NCI-H2227 (cell line): ENCODE measurements around the gene KDM1A.

ENCODE experiments used
- DNase-seq: peaks from one replicate; lab custom pipeline; 2025; ENCODE audit not compliant: unreplicated experiment; lab: John Stamatoyannopoulos, UW

Gene KDM1A

DNA sequence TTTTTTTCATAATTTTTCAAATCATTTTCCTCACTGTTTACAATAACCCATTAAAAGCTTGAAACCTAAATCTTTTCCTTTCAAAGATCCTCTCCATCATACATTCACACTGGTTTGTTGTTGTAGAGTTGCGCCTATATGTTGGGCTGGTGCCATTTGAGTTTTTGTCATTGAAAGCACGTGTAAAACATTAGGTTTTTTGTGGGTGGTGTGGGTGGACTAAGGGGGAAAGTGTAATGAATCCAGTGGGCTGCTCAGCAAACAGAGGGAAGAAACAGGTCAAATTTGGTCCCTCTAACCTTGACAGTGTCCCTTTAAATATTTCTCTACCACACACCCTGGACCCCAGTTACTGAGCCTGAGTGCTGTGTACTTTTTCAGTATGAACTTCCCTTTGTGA lies 46.8 kb downstream of the KDM1A start:
- no peak for DNase-seq

DNA sequence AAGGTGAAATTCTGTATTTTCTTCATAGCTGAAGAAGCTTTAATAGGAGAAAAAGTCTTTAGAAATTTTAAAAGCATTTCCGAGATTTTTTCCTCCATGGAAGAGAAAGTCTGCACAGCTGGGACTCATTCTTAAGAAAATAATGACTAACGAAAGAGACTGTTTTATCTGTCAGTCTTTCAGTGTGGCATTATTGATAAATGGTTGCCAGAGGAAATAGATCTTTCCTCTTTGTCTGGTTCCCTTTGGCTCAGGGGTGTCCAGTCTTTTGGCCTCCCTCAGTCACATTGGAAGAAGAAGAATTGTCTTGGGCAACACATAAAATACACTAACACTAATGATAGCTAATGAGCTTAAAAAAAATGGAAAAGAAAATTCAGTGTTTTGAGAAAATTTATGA lies 49.9 kb downstream of the KDM1A start:
- no peak for DNase-seq

DNA sequence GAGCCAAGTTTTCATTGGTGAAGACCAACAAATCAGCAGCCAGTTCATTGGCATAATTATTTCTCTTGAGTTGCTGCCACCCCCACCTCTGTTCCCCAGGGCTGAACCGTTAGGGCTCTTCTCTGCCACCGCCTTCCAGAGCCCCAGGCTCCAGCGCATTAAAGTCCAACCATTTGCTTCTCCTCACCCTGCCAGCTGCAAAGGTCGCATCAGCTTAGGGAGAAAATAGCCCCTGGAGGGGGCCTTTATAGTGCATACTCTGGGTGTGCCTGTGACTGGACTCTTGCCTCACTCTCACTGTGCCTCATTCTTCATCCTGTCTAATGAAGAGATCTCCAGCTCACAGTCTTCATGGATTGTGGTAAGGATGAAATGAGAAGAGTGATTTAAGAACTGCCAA lies 50.4 kb downstream of the KDM1A start:
- no peak for DNase-seq

DNA sequence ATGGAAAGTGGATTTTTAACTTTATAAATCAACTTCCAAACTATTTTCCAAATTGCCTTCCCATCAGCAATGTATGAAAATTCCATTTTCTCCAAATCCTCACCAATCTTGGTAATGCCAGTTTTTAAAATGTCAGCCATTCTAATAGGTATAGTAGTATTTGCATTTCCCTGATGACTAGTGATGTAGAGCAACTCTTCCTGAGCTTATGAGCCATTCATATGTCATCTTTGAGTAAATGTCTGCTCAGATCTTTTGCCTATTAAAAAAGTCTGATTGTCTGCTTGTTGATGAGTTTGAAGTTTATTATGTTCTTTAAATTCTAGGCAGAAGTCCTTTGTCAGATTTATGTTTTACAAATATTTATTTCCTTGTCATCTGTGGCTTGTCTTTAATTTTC lies 54.7 kb downstream of the KDM1A start:
- DNase-seq: no peak

DNA sequence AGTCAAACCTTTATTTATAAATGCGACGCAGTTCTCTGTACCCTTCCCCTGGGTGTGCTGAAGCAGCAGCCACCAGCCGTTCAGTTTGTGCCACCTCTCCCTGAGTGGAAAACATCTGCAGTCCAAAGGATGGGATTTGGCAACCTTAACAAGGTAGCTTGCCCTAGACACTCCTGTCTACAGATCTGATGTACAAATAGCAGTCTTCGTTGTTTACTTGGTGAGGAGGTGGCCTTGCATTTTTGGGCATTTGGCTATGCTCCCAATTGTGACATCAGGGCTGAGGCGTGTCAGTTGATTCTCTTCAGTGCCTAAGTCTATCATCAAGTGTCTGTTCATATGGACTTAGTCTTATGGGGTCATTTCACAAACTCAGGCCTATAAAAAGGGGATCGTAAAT lies 59.8 kb downstream of the KDM1A start:
- no peak for DNase-seq

DNA sequence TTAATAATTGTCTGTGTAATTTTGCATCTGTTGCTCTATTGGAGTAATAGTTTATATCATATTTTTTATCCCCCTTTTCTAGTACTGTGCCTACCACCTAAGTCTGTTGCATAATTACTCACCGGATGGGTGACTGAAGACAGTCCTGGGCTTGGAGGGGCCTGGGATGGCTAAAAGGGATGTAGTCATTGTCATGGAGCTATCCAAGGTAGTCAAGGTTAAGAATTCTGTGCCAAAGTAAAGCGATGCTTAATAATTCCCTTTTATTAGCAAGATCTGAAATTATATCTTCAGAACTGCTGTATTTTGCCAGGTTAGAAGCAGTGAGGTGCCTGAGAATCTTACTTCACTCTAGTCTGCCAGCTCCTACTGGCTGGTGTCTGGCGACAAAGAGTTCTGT lies 61.6 kb downstream of the KDM1A start:
- DNase-seq: no peak

DNA sequence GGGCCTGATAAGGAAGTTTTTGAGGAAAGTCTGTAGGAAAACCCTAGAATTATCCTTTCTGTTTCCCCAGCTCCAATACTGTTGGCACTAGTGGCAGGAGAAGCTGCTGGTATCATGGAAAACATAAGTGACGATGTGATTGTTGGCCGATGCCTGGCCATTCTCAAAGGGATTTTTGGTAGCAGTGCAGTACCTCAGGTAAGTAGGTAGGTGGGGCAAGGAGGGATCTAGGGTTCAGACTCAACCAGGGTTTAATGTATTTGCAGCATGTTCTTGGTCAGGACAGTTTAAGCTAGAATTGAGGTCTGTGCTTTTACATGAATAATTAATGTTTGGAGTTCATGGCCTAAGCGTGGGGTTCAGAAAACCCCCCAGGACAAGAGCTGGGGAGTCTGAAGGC lies 62.1 kb downstream of the KDM1A start:
- DNase-seq: no peak

DNA sequence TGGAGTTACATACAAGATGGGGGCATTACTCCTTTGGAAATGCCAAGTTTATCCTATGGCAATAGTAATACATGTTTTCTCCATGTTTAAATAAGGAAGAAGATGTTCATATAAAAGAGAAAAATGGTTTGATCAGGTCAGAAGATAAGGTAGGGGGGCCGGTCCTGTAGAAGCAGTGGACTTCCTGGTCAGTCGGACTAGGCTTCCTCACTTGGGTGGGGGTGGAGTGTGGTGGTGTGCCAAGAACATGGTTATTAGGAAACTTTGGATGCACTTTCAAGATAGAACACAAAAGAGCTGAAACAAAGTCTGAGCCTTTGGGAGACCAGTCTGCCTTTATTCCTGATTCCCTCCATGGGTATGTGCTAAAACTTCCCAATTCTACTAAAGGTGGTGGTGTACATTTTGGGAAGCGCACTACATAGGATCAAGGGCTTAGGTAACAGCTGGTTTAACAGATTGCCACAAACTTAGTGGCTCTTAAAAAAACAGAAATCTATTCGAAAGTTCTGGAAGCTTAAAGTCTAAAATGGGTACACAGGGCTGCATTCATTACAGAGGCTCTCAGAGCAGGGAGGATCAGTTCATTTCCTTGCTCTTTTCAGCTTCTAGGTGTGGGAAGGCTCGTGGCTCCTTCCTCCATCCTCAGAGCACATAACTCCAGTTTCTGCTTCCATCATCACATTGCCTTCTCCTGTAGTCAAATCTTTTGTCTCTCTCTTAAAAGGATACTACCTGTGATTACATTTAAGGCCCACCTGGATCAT lies 64.6 kb downstream of the KDM1A start:
- DNase-seq: no peak

DNA sequence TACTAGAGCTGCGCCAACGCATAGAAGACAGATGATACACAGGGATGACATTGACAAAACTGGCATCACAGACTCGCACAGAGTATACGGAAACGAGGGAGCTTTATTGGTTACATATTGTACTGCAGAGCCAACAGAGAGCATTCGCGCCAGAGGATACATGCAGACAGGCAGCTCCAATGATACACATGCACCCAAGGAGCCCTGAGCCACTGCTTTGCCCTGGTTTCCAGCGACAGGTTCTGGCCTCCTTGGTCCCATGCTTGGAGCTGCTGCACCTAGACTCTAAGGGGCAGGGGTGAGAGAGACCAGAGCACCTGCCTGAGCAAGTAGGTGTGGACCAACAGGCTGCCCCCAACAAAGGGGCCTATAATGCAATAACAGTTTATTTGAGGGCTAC lies 65.6 kb downstream of the KDM1A start:
- no peak for DNase-seq

DNA sequence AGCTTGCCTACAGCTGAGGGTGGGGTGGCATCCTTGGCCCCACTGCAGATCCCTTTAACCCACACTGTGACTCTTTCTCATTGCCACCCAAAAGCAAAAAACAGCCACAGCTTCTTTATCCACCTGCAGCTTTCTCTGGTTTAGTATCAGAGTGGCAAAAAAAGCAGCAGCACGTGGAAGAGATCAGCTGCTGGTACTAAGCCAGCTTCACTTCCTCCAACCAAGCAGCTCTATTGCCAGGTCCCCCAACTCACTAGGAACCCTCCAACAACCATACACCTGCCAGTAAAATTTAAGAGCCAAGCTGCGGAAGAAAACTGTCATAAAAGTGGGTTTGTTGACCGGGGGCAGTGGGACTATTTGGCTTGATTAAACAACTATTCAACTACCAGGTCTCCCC lies 66.4 kb downstream of the KDM1A start:
- no peak for DNase-seq

DNA sequence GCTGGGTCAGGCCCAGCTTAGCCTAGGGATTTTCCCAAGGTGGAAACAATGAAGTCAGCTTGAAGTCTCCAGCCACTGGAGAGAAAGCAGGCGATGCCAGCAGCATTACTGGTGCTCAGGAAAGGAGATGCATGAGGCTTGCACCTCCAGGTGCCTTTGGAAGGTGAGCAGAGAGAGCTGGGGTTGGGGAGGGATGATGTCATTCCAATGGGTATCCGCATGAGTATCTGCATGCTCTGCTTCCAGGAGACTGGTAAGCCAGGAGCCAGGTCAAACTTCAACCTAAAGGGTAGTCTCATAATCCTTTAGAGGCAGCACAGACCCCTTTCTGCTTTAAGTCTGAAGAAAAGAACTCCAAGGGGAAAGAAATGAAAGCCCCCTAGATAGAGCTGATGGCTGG lies 68.8 kb downstream of the KDM1A start:
- DNase-seq: no peak

DNA sequence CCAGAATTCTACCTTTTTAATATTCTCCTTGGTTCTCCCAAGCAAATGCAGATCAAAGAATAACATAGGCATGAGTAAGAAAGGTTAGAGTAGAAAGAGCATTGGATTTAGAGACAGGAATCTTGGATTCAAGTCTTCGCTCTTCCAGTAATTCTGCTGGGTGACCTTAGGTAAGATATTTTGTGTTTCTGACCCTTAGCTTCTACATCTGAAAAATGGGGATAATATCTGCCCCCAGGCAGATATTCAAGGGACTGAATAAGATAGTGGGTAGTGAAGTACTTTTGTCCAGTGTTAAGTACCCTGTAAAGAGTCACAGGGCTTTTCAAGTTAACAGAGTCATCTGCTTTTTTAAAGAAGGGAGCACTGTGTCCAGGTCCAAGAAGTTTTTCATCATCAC lies 70.8 kb downstream of the KDM1A start:
- no peak for DNase-seq

DNA sequence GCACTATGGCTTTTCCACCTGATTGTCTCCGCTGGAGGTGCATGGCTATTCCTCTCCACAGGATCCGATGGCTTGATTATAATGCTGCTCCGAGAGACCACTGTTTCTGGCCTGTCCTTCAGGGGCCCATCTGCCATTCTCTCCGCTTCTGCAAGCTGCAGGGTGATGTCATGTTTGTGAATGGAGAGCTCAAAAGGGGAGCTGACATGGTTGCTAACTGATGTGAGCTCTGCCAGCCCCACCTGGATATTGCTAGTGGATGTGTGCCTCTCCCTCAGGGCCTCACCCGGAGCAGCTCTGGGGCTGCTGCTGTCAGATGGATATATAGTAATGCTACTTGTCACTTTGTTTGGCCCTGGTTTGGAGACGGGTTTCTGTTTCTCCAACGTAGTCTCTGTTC lies 72.3 kb downstream of the KDM1A start:
- no peak for DNase-seq

DNA sequence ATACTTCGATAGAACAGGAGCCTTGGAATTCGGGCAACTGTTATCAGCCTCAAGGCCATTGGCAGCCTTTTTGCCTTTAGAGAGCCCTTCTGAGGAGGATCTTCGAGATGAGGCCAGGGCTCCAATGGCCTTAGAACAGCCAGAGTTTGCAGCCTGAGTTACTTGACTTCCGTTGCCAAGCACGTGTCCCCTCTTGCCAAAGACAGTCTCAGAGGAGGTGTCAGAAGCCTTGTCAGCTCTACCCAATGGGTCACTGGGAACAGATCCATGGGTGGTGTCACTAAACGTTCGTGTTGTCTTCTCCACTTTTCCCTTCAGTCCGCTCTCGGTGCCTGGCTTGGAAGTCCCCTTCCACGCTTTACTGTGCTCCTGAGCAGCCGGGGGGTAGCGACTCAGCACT lies 73.2 kb downstream of the KDM1A start:
- no peak for DNase-seq

DNA sequence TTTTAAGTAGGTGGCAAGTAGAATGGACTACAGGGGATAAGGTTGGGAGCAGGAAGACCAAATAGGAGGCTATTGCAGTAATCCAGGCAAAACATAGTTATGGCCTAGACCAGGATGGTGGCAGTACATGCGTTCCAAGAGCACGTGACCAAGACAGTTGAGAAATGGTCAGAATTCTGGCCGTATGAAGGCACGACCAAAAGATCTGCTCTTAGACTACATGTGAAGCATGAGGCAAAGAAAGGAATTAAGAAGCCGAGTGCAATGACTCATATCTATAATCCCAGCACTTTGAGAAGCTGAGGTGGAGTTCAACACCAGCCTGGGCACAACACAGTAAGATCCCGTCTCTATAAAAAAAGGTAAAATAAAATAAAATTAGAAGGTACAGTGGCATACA lies 78.0 kb downstream of the KDM1A start:
- DNase-seq: no peak

DNA sequence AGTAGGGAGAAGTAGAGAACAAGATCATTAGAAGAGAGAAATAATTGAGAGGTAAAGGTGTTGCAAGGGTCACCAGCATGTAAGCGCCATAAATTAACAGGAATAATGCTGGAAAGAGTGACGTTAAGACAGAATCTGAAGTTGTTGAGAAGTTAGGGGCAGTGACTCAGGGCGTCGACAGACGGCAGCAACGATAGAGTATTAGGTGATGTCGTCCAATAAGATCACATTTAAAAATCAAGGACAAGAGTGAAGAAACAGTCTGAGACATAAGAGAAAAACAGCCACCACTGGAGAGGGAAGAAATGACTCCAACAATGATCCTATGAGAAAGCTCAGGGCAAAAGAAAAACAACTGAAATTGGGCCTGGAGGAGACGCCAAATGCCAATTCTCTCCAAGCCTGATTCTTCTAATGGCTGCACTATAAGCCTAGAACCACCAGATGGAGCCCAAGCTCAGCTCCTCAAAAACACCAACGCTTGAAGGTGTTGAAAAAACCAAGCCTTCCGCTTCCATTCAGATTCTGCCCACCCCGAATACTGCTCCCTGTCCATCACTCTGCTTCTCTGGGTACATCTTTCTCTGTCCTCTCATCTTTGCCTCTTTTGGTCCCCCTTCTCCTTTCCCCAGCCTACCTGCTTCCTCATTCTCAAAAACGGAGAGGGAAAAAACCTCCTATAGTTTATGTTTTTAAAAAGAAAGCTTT lies 79.3 kb downstream of the KDM1A start:
- DNase-seq: peak; percentile 84

DNA sequence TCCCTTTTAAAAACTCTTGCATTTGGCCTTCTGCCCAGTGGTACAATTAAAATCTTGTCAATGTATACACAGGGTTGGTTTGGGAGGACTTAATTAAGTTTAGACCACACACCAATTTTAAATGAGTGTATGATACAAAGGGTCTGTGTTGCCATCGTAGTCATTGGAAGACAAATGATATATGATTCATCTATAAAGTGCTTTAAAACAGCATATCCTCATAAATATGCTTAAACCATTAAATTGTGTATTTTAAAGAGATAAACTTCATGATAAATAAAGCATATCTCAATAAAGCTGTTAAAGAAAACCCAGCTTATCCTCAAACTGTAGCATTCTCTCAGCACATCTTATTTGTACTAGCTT lies 79.9 kb downstream of the KDM1A start:
- DNase-seq: no peak

DNA sequence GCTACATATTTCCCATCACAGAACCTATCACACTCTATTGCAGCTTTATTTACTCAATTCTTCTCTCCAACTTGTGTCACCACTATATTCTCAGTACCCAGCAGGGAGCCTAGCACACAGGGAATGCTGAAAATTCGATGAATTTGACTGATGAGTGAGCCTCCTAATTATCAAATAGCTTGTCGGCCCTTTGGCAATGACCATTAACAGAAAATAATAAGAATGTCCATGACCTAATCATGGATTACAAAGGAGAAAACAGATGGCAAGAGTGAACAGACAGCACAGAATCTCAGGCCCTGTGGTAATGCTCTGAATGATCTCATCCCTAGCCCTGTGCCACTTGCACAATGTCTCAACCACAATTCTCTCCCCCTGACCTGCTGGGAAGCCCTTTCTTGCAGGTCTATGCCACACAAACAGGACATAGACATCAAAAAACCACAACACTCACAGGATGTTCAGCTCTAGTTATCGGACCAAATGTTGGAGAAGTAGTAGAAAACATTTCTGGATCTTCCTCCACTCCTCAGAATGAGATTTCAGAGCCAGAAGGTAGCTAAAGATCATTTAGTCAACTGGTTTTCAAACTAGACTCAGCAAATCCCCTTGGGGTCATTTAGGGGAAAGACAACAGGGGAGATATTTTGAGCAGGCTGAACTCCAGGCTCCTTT lies 80.9 kb downstream of the KDM1A start:
- DNase-seq: no peak

DNA sequence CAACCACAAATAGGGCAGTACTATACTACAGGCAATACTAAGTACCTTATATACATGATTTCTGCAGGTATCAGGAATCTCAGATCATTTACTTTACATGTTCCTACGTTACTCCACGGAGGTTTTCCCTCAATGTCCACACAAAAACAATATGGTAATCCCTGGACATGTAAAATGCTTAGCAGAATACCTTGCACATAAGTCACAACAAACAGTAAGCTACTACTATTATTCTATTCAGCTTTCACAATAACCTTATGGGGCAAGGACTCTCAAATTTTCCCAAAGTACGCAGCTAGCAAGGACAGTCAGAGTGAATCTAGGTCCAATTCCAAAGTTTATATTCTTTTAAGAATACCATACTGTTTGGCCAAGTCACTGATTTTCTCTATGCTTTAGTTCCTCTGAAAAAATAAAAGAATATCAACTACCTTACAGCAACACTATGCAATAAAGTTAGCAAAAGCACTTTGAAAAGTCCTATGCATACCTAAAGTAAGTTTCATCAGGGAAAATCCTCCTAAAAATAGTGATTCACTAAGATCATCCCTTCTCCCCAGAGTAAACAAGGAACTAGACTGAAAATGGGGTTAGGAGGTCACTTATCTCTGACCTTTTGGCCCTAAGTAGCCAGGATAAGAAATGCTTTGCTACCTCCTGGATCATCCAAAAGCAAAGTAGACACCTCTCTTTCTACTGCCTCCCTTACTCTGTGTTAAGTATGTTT lies 82.0 kb downstream of the KDM1A start:
- no peak for DNase-seq

DNA sequence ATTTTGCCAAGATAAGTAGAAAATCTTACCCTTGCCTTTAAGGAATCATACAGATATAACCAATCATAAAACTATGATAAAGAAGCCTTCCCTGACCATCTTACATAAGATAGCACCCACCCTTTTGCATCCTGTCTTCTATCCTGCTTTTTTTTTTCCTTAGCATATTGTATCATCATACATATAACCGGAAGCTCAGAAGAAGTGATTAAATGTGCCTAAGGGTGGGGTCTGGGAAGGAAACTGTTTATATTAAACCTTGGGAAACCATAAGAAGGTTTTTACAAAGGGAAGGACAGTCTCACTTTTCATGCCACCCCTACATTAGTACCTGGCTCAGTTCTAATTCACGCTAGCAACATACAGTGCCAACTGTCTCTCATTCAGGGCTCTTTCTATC lies 82.6 kb downstream of the KDM1A start:
- DNase-seq: no peak

DNA sequence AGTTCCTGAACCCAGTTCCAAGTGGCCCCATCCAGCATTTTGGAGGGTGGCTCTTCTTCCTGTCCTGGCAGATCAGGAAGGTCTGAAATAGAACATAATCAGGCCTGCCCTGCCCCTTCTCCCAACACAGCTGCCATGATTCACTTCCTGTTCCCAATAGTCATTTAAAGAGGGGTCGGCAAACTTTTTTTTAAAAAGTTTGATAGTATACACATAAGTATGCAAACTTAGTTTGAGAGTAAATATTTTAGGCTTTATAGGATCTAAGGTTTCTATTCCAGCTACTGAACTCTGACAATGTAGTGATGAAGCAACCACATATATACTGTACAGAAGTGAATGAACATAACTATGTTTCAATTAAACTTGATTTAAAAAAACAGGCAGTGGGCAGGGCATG lies 83.0 kb downstream of the KDM1A start:
- no peak for DNase-seq
